Ureter (tissue), 1 donor: ENCODE data around the gene TPX2. TPM values are rescaled to one million over a fixed set of nuclear protein-coding genes. Genes with fewer than 3 reads are reported as not detected.
A peak's percentile ranks its signal among the peaks of the same experiment; 100 is the strongest.
"Not testable (repeated sequence)": the region's sequence is repeated elsewhere in the genome, so short reads cannot be mapped to it uniquely, and the experiment has no call there.

ENCODE experiments used
- DNase-seq: peaks from one replicate; pipeline ENCODE4 v3.0.0-alpha.2; 2020; ENCODE audit warnings: low spot score
- total RNA-seq: library from RNA; stranded (reverse); gene quantifications from one replicate; pipeline ENCODE4 v1.2.4, GENCODE V29; 2023
- donor health status: DM: yes; HTN: yes; CAD: no.

Gene TPX2
- total RNA-seq, 1 donor from 2014 or later = 0.81 TPM

DNA sequence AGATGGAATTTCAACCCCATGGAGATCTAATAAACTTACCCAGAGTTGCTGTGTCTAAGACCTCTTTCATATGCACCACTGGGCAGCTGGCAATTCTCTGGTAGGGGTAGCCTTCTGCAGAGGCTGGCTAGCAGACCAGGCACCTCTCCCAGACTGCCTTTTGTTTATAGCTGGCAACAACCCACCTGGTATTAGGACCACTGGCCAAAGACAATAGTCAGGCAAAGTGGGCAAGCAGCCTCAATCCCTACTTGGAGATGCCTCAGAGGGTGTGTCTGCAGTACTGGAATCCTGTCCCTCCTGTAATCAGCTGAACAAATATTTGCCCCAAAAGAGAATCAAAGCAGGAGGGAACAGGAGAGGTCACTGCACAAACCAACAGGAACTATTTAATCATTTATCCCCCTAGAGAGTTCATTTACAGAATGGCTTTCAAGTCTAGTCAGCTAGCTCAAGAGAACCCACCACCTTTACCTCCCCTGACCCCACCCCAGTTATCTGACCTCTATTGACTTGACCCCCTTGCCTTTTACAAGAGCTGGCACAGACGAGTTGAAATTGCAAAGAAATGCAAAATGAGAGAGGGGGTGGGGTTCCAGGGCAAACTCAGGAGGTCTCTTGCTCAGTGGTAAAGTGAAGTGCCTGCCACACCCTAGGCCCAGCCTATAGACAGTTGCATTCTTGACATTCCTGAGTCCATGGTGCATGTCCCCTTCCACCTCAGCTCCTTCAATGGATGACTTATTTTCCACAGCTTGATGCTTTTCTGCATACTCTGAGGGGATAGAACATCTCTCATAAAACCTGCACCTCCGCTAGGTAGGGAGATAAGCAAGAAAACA is 19.2 kb upstream of the TPX2 start:
- no peak for DNase-seq

DNA sequence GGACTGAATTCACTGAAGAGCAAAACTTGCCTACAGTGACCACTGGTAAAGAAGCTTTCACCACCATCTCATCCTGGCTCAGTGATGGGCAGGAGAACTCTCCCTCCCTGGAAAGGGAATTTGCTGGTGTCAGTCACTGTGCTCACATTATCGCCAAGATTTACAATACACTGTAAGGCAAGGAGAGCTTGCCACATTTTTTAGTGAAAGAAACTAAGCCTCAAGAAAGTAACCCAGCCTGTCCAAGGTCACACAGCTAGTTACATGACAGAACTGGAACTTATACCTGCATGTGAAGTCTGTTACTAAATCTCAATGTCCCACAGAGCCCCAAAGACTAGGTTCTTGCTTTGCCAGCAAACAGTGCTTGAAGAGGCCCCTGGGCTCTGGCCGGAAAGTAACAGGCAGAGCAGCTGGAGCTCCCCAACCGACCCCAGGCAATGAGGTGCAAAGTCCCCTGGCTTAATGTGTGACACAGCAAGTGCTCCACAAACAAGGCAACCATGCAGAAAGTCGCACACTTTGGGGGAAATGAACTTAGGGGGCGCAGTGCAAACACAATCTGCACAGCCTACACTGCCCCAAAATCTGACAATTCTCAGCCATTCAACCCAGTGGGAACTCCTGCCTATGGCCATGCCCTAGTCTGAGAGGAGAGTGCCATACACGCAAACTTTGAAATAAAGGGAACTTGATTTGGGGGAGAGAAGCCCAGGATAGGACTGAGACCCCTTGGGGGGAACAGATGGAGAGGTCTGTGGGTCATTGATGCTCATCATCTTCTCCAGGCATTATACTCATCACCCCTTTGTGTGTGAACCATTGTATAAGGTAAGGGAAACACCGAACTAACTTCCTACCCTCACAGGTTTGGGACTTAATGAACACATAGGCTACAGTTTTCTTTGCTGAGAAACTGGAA is 18.3 kb upstream of the TPX2 start:
- no peak for DNase-seq

DNA sequence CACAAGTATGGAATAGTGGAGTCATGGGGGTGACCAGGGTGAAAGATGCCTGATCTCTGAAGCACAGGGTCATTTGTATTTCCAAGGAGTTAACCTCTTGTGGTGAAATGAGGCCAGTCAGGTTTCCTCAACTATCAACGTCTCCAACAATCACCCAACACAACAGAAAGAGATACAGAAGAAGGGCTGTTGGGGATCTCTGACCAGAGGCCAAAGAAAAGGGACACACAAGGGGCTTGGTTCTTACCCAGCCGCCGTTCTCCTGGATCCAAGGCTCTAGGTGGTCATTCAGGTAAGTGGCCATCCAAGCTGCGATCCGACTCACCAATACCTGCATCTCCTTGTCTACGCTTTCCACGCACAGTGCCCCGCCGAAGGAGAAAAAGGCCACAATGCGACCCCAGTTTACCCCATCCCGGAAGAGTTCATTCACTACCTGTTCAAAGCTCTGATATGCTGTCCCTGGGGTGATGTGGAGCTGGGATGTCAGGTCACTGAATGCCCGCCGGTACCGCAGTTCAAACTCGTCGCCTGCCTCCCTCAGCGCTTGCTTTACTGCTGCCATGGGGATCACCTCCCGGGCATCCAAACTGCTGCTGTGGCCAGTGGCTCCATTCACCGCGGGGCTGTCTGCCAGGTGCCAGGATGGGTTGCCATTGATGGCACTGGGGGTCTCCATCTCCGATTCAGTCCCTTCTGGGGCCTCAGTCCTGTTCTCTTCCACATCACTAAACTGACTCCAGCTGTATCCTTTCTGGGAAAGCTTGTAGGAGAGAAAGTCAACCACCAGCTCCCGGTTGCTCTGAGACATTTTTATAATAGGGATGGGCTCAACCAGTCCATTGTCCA is 17.5 kb upstream of the TPX2 start:
- DNase-seq = no peak

DNA sequence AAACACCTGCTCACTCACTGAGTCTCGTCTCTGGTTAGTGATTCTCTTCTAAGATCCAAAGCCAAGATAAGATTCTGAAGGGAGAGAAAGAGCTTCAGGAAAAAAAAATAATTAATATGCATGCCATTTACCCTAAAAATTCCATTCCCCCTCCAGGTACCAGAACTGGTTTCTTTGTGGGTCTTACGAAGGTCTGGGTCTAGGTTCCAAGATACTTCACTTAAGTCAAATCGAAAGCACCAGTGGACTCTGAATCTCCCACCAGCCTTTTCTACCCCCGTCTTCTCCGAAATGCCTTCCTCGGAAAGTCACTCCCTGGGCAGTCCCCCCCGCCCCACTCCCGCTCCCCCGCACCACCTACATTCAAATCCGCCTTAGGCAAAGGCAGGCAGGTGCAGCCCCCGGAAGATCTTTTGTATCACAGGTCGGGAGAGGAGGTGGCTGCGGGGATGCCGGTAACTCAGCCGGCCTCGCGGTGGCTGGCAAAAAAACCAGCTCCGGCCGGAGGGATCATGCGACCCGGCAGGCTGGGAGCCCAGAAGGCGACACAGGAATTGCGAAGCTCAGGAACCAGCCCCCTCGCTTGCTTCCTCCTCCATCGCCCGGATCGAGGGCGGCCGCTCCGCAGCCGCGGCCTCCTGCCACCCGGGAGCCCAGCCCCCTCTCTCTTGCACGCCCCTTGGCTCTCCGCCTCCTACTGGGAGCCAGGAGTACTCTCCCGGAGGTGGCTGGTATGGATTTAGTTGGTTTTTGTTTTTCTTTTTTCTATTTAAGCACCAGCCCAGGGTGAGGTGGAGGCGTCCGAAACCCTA is 16.6 kb upstream of the TPX2 start, which contains the start of gene BCL2L1:
Gene BCL2L1, minus strand, starts transcription at position 612 of the 812 bp plus-strand sequence. CDS start 650 bp downstream, outside the sequence.
- DNase-seq = peak; percentile 90

DNA sequence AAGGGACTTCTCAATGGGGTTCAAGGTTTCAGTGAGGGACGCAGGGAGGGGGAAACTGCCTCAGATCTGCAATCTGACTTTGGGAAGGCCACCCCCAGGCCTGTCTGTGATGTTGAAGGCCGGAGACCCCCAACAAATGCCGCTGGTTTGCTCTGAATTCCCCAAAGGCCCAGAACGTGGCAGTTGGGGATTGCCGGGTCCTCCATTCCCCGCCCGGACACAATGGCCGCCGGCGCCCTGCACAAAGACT is 16.1 kb upstream of the TPX2 start:
- DNase-seq = no peak

DNA sequence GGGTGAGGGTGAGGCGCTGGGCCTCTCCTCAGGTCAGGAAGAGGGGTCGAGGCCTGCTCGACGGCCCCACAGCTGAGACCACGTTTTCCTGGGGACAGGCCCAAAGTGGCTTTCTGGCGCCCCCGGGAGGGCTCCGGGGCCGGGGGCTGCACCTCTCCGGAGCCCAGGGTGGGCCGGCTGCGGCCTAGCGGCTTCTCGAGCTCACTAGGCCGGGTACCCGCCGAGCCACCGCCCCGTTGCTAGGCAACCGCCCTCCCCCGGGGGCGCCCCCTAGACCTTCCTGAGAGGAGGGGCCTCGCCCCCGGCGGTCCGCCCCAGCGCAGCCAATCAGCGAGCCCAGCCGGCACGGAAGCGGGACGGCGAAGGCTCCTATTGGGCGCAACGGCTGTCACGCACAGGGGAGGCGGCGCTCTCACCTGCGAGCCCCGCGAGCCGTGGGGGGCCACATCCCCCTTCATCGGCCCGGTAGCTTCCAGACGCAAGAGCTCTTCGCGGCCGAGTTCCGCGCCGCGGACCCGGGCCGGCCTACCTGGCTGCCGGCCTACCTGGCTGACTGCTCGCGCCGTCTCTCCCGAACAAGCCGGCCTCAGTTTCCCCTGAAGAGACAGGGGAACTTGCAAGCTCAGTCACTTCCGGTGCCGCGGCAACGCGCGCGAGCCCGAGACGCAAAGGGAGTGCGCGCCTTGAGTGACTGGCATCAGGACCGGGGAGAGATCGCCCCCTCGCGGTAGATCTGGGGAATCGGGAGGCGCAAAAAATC is 15.6 kb upstream of the TPX2 start:
- peak; percentile 98 for DNase-seq

DNA sequence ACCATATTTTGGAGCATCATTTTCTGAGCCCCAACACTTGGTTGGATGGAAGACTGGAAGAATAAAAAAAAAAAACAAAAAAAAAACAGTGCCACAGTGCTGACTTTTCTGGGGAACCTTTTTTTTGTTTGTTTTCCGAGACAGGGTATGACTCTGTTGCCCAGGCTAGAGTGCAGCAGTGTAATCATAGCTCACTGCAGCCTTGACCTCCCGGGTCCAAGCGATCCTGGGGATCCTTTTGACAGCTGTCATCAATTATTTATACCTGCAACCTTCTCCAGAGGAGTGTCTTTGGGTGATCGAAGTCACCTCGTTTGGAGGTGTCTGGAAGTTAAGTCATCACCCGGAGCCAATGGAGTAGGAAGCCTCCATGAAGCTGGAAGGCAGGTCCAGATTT is 7.8 kb upstream of the TPX2 start:
- no peak for DNase-seq

DNA sequence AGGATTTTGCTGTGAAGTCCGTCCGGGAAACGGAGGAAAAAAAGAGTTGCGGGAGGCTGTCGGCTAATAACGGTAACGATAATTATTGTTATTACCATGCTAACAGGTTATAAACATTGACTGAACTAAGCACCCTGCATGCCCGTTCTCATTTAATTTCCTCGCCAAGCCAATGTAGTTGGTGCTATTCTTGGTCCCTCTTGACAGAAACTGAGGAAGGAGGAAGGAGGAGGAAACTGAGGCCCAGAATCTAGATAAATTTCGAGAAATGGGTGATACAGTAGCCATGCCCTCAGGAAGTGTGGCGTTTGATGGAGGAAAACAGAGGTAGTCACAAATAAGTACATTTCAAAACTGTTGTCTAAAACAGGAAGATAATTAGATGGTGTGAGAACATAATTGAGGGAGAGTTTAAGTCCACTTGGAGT is 474 bp downstream of the TPX2 start:
- no peak for DNase-seq

DNA sequence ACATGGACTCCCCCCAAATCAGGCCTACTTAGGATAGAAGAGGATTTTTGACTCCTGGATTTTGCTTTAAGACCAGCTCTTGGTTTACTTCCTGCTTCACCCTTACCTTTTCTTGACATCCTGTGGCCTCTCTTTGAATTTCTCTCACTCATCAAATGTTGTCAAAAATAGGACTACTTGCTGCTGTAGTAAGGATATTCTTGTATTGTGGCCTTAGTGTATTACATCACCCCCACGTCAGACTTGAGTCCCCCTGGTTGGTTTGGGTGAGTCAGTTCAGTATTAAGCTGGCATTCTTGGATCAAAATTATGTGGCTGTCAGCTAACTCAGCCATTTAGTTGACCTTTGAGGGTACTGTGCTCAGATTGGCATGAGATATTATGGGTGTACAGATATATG is 1.1 kb downstream of the TPX2 start:
- DNase-seq = no peak

DNA sequence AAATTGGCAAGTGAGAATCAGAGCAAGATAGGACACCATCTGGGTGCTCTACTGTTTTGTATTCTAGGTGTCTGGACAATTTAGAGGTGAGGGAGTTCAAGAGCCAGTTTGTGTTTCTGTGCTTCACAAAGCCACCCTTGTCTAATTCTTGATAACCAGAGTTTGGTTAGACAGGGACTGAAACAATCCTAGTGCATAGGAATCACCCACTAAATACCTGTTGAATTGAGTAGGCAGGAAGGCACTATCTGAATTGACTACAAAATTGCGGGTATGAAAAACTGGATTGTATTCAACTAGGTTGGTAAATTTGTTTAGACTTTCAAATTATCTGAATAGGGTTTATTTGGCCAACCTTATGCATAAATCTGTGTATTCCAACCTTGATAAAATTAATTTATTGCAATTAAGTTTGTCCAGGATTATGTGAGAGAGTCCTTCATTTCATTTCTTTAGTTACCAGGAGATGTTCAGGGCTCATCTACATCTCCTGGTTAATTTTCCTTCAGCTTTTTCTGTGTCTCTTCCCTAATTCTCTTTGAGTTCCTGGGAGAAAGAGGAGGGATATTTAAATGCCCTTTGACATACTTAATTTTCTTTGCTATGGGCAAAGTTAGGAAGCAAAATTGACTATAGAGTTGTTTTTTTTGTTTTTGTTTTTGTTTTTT is 1.7 kb downstream of the TPX2 start:
- DNase-seq = no peak

DNA sequence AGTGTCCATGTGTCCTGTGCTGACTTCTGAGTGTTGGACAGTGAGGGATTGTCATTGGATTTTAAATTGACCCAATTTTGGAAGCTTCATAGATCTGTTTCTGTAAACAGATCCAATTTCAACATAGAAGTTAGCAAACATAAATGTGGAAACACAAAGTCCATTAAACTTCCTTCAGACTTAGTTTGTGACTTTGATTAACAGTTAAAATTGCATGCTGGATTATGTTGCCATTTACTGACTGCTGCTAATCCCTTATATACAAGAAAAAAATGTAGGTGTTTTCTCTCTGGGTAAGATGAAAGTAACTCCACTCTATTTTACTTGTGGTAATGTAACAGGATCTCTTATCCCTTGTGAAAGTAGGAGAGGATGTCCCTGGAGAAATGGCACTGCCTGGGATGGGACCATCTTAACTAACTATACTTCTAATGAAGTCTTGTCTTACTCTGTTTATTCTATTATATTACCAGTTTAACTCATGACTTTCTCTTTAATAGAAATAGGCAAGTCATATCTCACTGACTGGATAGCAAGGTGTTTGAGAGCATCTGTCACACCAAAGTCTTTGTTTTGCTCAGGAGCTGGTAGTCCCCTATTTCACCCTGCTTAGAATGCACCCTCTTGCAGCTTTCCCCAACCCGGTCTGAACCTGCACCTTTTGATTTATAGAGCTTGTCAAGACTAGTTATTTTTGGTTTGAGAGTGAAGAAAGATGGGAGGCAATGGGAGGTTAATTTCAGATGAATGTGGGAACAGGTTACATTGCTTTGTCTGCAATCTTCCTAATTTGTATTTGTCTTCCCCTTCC is 7.2 kb downstream of the TPX2 start:
- DNase-seq = no peak

DNA sequence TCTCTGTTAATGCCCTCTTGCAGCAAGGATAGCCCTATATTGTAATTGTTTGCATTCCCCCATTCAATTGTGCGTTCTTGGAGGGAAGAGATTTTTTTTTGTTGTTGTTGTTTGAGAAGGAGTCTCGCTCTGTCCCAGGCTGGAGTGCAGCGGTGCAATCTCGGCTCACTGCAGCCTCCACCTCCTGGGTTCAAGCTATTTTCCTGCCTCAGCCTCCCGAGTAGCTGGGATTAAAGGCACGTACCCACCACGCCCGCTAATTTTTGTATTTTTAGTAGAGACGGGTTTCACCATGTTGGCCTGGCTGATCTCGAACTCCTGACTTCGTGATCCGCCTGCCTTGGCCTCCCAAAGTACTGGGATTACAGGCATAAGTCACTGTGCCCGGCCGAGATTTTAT is 7.9 kb downstream of the TPX2 start:
- DNase-seq = not testable (repeated sequence)

DNA sequence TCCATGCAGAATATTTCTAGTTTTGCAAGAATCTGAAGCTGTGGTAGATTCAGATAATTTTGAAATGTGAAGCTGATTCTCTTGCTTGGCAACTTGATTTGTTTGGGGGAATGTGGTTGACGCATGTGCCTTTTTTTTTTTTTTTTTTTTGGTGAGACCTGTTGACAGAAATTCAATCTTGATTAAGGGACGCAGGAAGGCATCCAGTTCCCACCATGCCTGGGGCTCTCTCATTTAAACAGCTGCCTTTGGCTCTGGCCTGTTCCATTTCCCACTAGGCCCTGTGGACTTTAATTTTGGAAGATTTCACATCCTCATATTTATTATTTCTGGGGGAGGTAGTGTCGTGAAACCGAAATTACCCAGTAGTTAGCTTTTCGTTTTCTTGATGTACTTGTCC is 8.6 kb downstream of the TPX2 start:
- no peak for DNase-seq

DNA sequence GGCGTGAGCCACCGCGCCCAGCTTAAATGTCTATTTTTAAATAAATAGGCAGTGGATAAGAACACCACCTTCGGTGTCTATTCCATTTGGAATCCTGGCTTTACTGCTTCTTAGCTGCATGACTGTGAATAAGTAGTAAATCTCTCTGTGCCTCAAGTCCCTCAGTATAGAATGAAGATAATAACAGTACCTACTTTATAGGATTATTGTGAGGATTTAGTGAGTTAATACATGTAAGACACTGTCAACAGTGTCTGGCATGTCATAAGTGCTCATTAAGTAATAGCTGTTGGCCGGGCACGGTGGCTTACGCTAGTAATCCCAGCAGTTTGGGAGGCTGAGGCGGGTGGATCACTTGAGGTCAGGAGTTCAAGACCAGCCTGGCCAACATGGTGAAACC is 10.1 kb downstream of the TPX2 start:
- no peak for DNase-seq

DNA sequence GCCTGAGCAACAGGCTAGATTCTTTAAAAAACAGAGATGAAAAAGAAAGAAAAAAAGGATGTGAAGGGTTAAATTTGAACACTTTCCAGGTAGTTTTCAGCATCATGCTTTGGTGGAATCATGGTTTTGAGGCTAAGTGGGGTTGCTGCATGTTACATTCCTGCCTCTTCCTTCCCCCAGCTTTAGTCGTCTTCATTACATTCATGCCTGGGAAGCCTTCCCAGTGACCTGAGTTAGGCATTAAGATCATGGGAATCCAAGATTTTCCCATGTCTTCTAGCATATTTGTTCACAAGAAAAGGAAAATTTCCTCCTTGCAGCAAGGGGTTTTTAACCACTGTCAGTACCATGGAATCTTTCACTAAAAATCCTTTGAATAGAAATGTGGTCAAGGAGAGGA is 12.0 kb downstream of the TPX2 start:
- DNase-seq = no peak

DNA sequence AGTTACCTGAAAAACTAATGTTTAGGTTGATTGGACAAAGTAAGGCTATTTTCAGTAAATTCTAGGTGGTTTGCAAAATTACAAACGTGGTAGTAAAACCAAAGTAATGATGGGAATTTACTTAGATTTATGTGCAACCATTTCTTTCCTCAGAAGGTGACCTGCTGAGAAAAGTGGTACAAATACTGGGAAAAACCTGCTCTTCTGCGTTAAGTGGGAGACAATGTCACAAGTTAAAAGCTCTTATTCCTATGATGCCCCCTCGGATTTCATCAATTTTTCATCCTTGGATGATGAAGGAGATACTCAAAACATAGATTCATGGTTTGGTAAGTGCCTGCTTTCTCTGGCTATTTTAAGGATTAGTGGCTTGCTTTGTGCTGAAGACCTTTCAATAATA is 18.2 kb downstream of the TPX2 start:
- no peak for DNase-seq

DNA sequence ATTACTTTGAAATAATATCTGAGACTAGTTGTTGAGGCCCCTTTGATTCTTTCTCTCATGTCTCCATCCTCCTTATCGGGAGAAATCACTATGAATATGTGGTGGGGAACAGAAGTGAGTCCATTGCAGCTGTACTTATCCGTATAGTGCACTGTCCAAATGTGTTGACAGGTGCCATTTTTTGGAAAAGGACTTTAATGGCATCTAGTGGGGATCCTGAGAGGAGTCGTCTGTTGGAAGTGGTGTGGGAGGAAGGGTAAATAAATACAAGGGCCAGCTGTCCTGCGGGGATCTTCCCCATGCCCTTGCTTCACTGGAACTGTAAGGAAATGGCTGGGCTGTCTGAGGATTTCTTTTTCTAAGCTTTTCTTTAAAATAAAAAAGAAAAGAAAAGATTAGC is 19.4 kb downstream of the TPX2 start:
- DNase-seq = no peak

DNA sequence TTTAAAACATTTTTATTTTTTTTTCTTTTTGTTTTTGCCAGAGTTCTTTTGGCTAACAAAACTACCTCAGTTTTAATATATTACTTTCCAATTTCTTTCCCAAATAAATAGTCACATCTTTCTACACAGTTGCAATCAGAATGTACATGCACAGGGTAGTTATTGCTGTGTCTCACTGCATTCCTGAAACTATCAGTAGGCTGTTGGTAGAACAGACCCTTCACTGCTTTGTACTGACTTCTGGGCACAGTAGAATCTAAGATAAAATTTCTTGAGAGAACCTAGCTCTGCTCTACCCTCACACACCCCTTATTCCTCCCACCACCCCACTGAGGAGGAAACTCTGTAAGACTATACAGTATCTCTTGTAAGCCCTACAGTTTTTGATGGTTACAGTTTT is 19.9 kb downstream of the TPX2 start:
- no peak for DNase-seq
